GM23338 (cell line): ENCODE measurements around the gene NRP2. TPM values are rescaled to one million over a fixed set of nuclear protein-coding genes. Genes with fewer than 3 reads are reported as not detected.

Experiments used
- ATAC-seq: fragments of 200-7000 bp; cut with Tn5 transposase; 3 replicates; pipeline ENCODE4 v1.9.1; 2020
- DNase-seq: peaks from one replicate; pipeline ENCODE4 v3.0.0-alpha.2; 2015; ENCODE audit warnings: low spot score
- H2AFZ ChIP-seq: fragments of 200-600 bp; sonication (generic); 2 replicates; pipeline ENCODE4 v1.8.0; 2016; ENCODE audit warnings: antibody characterized with exemption, mild to moderate bottlenecking, moderate library complexity
- H3F3A ChIP-seq: fragments of 200-600 bp; sonication (generic); replicated peaks from 2 replicates; pipeline ENCODE4 v1.8.0; 2017; ENCODE audit warnings: antibody characterized with exemption, mixed run types, low read depth
- H3K27ac ChIP-seq: fragments of 200-600 bp; sonication (generic); 2 replicates; pipeline ENCODE4 v1.6.1; 2016; ENCODE audit warnings: low read depth
- H3K27me3 ChIP-seq: fragments of 200-600 bp; sonication (generic); 2 replicates; pipeline ENCODE4 v1.8.0; 2016; ENCODE audit warnings: mild to moderate bottlenecking, mixed run types, moderate library complexity; ENCODE audit not compliant: insufficient read depth
- H3K36me3 ChIP-seq: fragments of 200-600 bp; sonication (generic); 2 replicates; pipeline ENCODE4 v1.8.0; 2016; ENCODE audit warnings: mild to moderate bottlenecking; ENCODE audit not compliant: insufficient read depth
- H3K4me1 ChIP-seq: fragments of 200-600 bp; sonication (generic); 2 replicates; pipeline ENCODE4 v1.8.0; 2016; ENCODE audit warnings: mild to moderate bottlenecking, moderate library complexity; ENCODE audit not compliant: insufficient read depth
- H3K4me2 ChIP-seq: fragments of 200-600 bp; sonication (generic); 2 replicates; pipeline ENCODE4 v1.7.1; 2017; ENCODE audit warnings: mixed run types
- H3K4me3 ChIP-seq: fragments of 200-600 bp; sonication (generic); 2 replicates; pipeline ENCODE4 v1.6.1; 2016; ENCODE audit warnings: mixed run types
- H3K79me2 ChIP-seq: fragments of 200-600 bp; sonication (generic); replicated peaks from 2 replicates; pipeline ENCODE4 v1.8.0; 2017; ENCODE audit warnings: mild to moderate bottlenecking; ENCODE audit not compliant: insufficient read depth
- H3K9me2 ChIP-seq: fragments of 200-600 bp; sonication (generic); 2 replicates; pipeline ENCODE4 v1.8.0; 2017; ENCODE audit not compliant: insufficient read depth
- H4K20me1 ChIP-seq: fragments of 200-600 bp; sonication (generic); replicated peaks from 2 replicates; pipeline ENCODE4 v1.8.0; 2017; ENCODE audit warnings: mild to moderate bottlenecking; ENCODE audit not compliant: insufficient read depth
- H3K27ac Mint-ChIP-seq: 2 replicates; pipeline ENCODE4 v1.8.0; 2020; ENCODE audit warnings: inconsistent platforms, mild to moderate bottlenecking, moderate library complexity, mixed read lengths
- H3K27me3 Mint-ChIP-seq: 3 replicates; pipeline ENCODE4 v1.8.0; 2022; ENCODE audit warnings: low read depth, mild to moderate bottlenecking, moderate library complexity, mixed read lengths, inconsistent platforms; ENCODE audit not compliant: insufficient read depth, poor library complexity
- H3K36me3 Mint-ChIP-seq: 3 replicates; pipeline ENCODE4 v1.8.0; 2021; ENCODE audit warnings: low read depth, mild to moderate bottlenecking, inconsistent platforms, moderate library complexity, mixed read lengths
- H3K4me1 Mint-ChIP-seq: 3 replicates; pipeline ENCODE4 v1.8.0; 2020; ENCODE audit warnings: mild to moderate bottlenecking, inconsistent platforms, mixed read lengths
- H3K4me3 Mint-ChIP-seq: 3 replicates; pipeline ENCODE4 v1.8.0; 2021; ENCODE audit warnings: moderate library complexity, mild to moderate bottlenecking, inconsistent platforms, mixed read lengths
- H3K9me3 Mint-ChIP-seq: 3 replicates; pipeline ENCODE4 v1.8.0; 2020; ENCODE audit warnings: moderate library complexity, mild to moderate bottlenecking, inconsistent platforms, mixed read lengths
- CREB1 ChIP-seq: fragments of 250-450 bp; sonication (Bioruptor Pico); IDR thresholded peaks from 2 replicates; pipeline ENCODE4 v1.5.0; 2020; ENCODE audit warnings: low read depth, mild to moderate bottlenecking, moderate library complexity
- CTCF ChIP-seq, 2 experiments: fragments of 200-600 bp in 1 of 2; sonication (generic) in 1 of 2; conservative IDR thresholded peaks; 2 replicates each; pipeline versions ENCODE4 v1.5.1 to v1.6.1; 2016 to 2017; ENCODE audit warnings: antibody characterized with exemption in 2 of 2, low read depth in 2 of 2, mild to moderate bottlenecking in 2 of 2, moderate library complexity in 1 of 2
- EZH2 ChIP-seq: fragments of 200-600 bp; sonication (generic); IDR thresholded peaks from one replicate; pipeline ENCODE4 v1.8.0; 2017; ENCODE audit warnings: antibody characterized with exemption, mild to moderate bottlenecking, low read depth; ENCODE audit not compliant: unreplicated experiment
- JUNB ChIP-seq: IDR thresholded peaks from one replicate; pipeline ENCODE4 v1.6.1; 2016; ENCODE audit warnings: antibody characterized with exemption; ENCODE audit not compliant: unreplicated experiment
- NANOG ChIP-seq: IDR thresholded peaks from 2 replicates; pipeline ENCODE4 v1.6.1; 2016; ENCODE audit warnings: antibody characterized with exemption, borderline replicate concordance
- POLR2AphosphoS5 ChIP-seq: IDR thresholded peaks from 2 replicates; pipeline ENCODE4 v1.6.1; 2016; ENCODE audit warnings: antibody characterized with exemption, low read depth
- polyA plus RNA-seq: library from polyadenylated mRNA; unstranded; fragments of >200 nt; fragmentation: Nextera tagmentation; extraction: Ambion mirVana; gene quantifications from 2 replicates; pipeline ENCODE4 v1.2.1, GENCODE V29; 2016
- total RNA-seq: library from RNA; depleted of rRNA; stranded (reverse); fragments of >200 nt; shearing (Covaris generic); gene quantifications from 2 replicates; pipeline ENCODE4 v1.2.3, GENCODE V29; 2014

Gene NRP2
- total and polyA plus RNA-seq, 2 experiments from 2014 or later: 18.4 to 22.0 TPM

DNA sequence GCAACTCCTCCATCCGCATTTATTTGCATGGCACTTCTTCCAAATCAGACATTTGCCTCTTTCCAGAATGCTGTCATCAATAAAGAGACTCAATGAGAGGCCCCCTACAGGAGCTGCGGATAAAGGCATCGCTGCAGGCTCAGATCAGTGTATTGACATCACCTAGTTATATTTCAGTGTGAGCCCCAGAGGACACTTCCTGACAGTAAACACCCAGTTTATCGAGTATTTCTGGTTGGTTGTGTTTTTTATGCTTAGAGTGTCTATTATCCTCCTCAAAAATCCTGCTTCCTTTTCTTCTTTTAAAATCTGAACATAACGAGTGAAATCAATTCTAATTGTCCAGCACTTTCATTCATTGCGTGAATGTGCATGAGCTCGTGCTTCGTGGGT, 38.8 kb downstream of the NRP2 start:
- H3K36me3 Mint-ChIP-seq: peaks cover 51% of the 10 kb centered on the region
- DNase-seq (peak; percentile 73), ATAC-seq (peak; percentile 66)
- Histone ChIP-seq H3K27ac (0 out of 2 replicates have a peak overlapping the region, but pooled peaks have one; percentile 41), H3K36me3 (no peaks in the 10 kb centered on the region), H2AFZ (no peak overlapping the region), H3K27me3 (no peaks in the 10 kb centered on the region), H3K79me2 (no peaks in the 10 kb centered on the region), H3F3A (peaks cover 4% of the 10 kb centered on the region; the same call in 1 of the 2 replicates), H3K4me1 (peaks cover 26% of the 10 kb centered on the region), H3K9me2 (no peaks in the 10 kb centered on the region), H3K4me3 (no peak overlapping the region), H4K20me1 (no peaks in the 10 kb centered on the region), H3K4me2 (peak overlapping the region; percentile 54)
- no peak for TF ChIP-seq POLR2AphosphoS5
- TF ChIP-seq CTCF (conservative IDR thresholded peaks at IDR 0.05; ENCODE audit: low read depth in 2 of 2): peak; percentile 50 to 66
- H3K4me1 Mint-ChIP-seq: peaks cover 43% of the 10 kb centered on the region
- peaks cover 16% of the 10 kb centered on the region for H3K27me3 Mint-ChIP-seq
- no peaks in the 10 kb centered on the region for H3K9me3 Mint-ChIP-seq
- H3K27ac Mint-ChIP-seq: peak overlapping the region; percentile 66
- peak overlapping the region; percentile 11; the same call in 2 of the 3 replicates for H3K4me3 Mint-ChIP-seq

DNA sequence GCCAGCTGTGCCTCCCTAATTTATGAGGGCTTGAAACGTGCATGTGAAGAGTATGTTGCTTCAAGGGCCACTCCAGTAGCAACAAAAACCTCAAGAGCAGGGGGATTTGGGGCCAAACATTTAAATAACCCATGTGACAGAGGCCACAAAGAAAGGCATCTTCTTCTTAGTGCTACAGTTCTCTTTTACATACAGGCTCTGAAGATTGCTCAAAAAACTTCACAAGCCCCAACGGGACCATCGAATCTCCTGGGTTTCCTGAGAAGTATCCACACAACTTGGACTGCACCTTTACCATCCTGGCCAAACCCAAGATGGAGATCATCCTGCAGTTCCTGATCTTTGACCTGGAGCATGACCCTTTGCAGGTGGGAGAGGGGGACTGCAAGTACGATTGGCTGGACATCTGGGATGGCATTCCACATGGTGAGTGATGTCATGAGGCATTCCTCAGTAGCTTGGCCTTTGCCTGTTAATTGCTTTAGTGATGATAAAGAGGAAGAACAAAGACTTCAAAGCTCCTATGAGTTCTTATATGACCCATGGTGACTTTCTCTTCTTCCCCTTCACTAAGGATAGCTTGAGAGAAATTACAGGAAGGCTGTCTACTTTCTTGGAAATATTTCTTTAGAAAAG, 40.1 kb downstream of the NRP2 start:
- Mint-ChIP-seq H3K4me3 (no peak overlapping the region), H3K36me3 (peaks cover 51% of the 10 kb centered on the region), H3K4me1 (peaks cover 42% of the 10 kb centered on the region), H3K9me3 (no peaks in the 10 kb centered on the region), H3K27me3 (peaks cover 16% of the 10 kb centered on the region), H3K27ac (peak overlapping the region; percentile 60; the same call in 1 of the 2 replicates)
- no peaks in the 10 kb centered on the region for H3K27me3 ChIP-seq
- H3K79me2 ChIP-seq: no peaks in the 10 kb centered on the region
- H3K4me1 ChIP-seq: peaks cover 26% of the 10 kb centered on the region
- no peaks in the 10 kb centered on the region for H3K9me2 ChIP-seq
- peaks cover 4% of the 10 kb centered on the region; the same call in 1 of the 2 replicates for H3F3A ChIP-seq
- no peaks in the 10 kb centered on the region for H3K36me3 ChIP-seq
- ATAC-seq: no peak
- no peaks in the 10 kb centered on the region for H4K20me1 ChIP-seq
- DNase-seq: peak; percentile 23
- TF ChIP-seq JUNB (no peak), CTCF (conservative IDR thresholded peaks at IDR 0.05; ENCODE audit: low read depth in 2 of 2) (no peak), CREB1 (CRISPR knock-in tag) (0 out of 2 replicates have a peak, but pooled peaks have one; percentile 6), NANOG (no peak), EZH2 (no peak), POLR2AphosphoS5 (no peak)
- no peak overlapping the region for H2AFZ ChIP-seq
- H3K27ac ChIP-seq: no peak overlapping the region
- peak overlapping the region; percentile 19; the same call in 1 of the 2 replicates for H3K4me2 ChIP-seq
- no peak overlapping the region for H3K4me3 ChIP-seq
